Measurements from ENCODE around the gene PSMD1. TPM values are rescaled to one million over a fixed set of nuclear protein-coding genes. Genes with fewer than 3 reads are reported as not detected.
"Not testable (repeated sequence)": the region's sequence is repeated elsewhere in the genome, so short reads cannot be mapped to it uniquely, and the experiment has no call there.

PSMD1 gene
- total RNA-seq, 1 donor from 2014 or later: 55.3 TPM

DNA sequence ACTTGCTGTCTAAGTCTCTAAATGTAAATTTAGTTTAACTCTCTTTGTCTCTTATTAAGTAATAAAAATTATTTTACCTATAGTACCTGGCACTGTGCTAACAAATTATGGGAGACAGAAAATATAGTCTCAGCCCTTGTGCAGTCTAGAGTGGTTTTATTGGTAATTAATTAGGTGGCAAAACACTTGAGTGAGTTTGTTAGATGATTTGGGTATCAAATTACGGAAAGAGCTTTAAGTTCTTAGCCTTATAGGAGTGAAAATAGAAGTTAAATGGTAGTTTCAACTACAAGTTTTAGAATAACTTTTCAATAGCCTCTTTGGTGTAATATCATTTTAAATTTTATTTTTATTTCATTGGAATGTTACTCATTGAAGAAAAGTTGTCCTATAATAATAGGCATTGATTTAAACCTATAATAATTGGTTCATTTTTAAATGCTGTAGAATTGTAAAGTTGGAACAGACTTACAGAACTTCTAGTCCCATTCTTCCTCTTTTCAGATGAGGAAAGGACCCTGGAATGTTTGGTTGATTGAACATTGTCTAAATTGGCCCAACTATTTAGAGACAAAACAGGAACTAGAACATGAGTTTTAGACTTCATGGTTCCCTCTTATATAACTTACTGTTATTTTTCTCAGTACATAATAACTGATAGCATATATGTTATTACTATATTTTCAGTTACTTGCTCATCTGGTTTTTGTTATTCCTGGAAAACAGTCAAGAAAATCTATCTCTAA is 78.4 kb downstream of the PSMD1 start:
- Histone ChIP-seq H3K9me3 (no peaks in the 10 kb centered on the region), H3K27me3 (ENCODE audit: low read depth) (no peaks in the 10 kb centered on the region), H3K4me3 (no peak overlapping the region), H3K4me1 (peaks cover 14% of the 10 kb centered on the region), H3K27ac (no peak overlapping the region), H3K36me3 (peaks cover 6% of the 10 kb centered on the region)
- TF ChIP-seq, protein P1, sequence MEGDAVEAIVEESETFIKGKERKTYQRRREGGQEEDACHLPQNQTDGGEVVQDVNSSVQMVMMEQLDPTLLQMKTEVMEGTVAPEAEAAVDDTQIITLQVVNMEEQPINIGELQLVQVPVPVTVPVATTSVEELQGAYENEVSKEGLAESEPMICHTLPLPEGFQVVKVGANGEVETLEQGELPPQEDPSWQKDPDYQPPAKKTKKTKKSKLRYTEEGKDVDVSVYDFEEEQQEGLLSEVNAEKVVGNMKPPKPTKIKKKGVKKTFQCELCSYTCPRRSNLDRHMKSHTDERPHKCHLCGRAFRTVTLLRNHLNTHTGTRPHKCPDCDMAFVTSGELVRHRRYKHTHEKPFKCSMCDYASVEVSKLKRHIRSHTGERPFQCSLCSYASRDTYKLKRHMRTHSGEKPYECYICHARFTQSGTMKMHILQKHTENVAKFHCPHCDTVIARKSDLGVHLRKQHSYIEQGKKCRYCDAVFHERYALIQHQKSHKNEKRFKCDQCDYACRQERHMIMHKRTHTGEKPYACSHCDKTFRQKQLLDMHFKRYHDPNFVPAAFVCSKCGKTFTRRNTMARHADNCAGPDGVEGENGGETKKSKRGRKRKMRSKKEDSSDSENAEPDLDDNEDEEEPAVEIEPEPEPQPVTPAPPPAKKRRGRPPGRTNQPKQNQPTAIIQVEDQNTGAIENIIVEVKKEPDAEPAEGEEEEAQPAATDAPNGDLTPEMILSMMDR (IDR thresholded peaks at IDR 0.05): no peak
- DNase-seq: no peak
- intact Hi-C loops (cut with DNase I): no loop called here
- no peak for ATAC-seq

DNA sequence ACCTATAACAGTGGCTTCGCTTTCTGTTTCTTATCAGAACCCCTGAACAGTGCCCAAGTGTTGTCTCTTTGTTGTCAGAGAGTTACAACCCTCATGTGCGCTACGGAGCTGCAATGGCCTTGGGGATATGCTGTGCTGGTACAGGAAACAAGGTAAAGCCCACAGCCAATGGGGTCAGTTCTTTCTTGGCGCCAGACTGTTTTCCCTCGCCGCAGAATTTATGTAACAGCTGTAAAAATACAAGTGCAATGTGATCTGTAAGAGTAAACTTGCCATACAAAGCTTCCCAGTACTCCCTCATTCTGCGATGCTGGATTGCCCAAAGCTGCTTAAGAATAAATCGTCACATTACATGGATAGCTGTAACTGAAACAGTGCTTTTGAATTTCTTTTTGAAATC is 82.0 kb downstream of the PSMD1 start:
- intact Hi-C loops (cut with DNase I): no loop called here
- DNase-seq (no peak), ATAC-seq (no peak)

DNA sequence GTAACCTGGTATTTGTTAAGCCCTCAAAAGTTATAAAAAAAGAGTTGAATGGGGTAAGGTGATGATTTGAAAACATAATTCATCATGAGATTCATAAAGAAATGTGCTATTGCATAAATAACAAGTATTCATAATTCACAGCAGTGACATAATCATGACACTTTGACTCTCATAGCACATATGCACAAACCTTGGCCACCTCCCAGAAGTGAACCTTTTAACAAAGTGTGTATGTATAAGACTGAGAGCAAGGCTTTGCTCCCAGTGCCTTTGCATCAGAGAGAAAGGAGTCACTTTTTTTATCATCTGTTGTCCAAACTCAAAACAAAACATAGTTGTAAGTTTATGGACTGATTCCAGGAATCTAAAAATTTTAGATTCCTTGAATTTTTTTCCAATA is 83.1 kb downstream of the PSMD1 start:
- intact Hi-C loops (cut with DNase I): no loop called here
- Histone ChIP-seq H3K9me3 (no peaks in the 10 kb centered on the region), H3K36me3 (peaks cover 6% of the 10 kb centered on the region), H3K27me3 (ENCODE audit: low read depth) (no peaks in the 10 kb centered on the region), H3K27ac (no peak overlapping the region), H3K4me3 (no peak overlapping the region), H3K4me1 (no peaks in the 10 kb centered on the region)
- no peak for ATAC-seq
- TF ChIP-seq, protein P1 (IDR thresholded peaks at IDR 0.05): no peak
- DNase-seq: no peak

More for the DNA sequence above, 82.0 kb downstream of the PSMD1 start:
- TF ChIP-seq, protein P1 (IDR thresholded peaks at IDR 0.05): no peak
- Histone ChIP-seq H3K27ac (no peak overlapping the region), H3K27me3 (ENCODE audit: low read depth) (no peaks in the 10 kb centered on the region), H3K36me3 (peaks cover 6% of the 10 kb centered on the region), H3K4me3 (no peak overlapping the region), H3K4me1 (no peaks in the 10 kb centered on the region), H3K9me3 (no peaks in the 10 kb centered on the region)

DNA sequence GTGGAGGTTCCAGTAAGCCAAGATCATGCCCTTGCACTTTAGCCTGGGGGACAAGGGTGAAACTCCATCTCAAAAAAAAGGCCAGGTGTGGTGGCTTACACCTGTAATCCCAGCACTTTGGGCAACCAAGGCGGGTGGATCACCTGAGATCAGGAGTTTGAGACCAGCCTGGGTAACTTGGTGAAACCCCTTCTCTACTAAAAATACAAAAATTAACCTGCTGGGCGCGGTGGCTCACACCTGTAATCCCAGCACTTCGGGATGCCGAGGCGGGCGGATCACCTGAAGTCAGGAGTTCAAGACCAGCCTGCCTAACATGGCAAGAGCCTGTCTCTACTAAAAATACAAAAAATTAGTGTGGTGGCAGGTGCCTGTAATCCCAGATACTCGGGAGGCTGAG is 84.1 kb downstream of the PSMD1 start:
- H3K4me1 ChIP-seq; ATAC-seq; H3K4me3 ChIP-seq; H3K9me3 ChIP-seq; H3K27me3 ChIP-seq (ENCODE audit: low read depth); H3K27ac ChIP-seq; intact Hi-C loops (cut with DNase I); H3K36me3 ChIP-seq; DNase-seq: not testable (repeated sequence)

DNA sequence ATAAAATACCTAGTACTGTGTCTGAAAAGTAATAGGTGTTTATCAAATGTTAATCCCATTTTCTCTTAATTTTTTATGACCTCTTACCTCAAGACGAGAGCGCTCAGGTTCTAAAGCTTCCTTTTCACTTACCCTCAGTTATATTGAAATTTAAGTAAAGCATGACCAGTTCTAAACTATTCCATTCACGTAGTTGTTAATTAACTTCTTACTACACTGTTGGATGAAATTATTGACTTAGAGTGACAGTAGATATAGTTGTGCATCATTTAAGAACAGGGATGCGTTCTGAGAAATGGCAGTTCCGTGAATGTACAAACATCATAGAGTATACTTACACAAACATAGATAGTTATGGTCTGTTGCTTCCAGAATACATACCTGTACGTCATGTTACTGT is 88.2 kb downstream of the PSMD1 start:
- intact Hi-C loops (cut with DNase I): no loop called here
- TF ChIP-seq, protein P1 (IDR thresholded peaks at IDR 0.05): no peak
- ATAC-seq (no peak), DNase-seq (no peak)
- Histone ChIP-seq H3K4me3 (no peak overlapping the region), H3K9me3 (no peaks in the 10 kb centered on the region), H3K27ac (no peak overlapping the region), H3K4me1 (no peaks in the 10 kb centered on the region), H3K36me3 (peaks cover 34% of the 10 kb centered on the region), H3K27me3 (ENCODE audit: low read depth) (no peaks in the 10 kb centered on the region)

DNA sequence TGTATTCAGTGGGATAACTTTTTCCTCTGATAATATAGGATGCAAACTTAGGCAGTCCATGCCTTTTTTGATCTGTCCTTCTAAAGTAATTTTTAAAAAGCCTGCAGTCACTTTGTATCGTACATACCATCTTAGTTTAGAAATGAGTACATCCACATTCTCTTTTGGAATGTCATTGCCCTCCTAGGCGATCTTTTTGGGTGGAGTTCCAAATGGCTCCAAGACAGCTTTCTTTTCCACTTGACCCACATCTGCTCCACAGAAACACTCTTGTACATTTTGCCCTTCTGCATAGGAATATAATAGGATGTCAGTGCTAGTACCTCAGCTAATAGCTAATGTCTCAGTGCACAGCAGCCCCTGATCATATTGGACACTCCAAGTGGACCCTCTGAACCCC is 90.0 kb downstream of the PSMD1 start:
- peaks cover 39% of the 10 kb centered on the region for H3K36me3 ChIP-seq
- no peaks in the 10 kb centered on the region for H3K9me3 ChIP-seq
- H3K4me1 ChIP-seq: no peaks in the 10 kb centered on the region
- intact Hi-C loops (cut with DNase I): no loop called here
- H3K27ac ChIP-seq: no peak overlapping the region
- DNase-seq: no peak
- no peak for ATAC-seq
- TF ChIP-seq, protein P1 (IDR thresholded peaks at IDR 0.05): no peak
- H3K27me3 ChIP-seq (ENCODE audit: low read depth): no peaks in the 10 kb centered on the region
- no peak overlapping the region for H3K4me3 ChIP-seq

All from lower lobe of right lung (tissue), 2 donors.